H54 (cell line): ENCODE data around the gene KIF16B.

Experiments
- DNase-seq: peaks from one replicate; pipeline ENCODE4 v3.0.0; 2011; ENCODE audit warnings: low spot score, mixed read lengths; ENCODE audit not compliant: insufficient read length
- FAIRE-seq: peaks from 3 replicates; lab custom pipeline; 2011; peaks lifted over from hg19 to GRCh38; lab: Jason Lieb, UNC
- POLR2A ChIP-seq: IDR thresholded peaks from 2 replicates; pipeline ENCODE4 v1.6.1; 2011; ENCODE audit warnings: low read depth, mild to moderate bottlenecking, low read length

KIF16B gene

GRCh38 chr20:16301986-16302385 lies 271.3 kb downstream of the KIF16B start:
- DNase-seq (no peak), FAIRE-seq (no peak)
- TF ChIP-seq POLR2A: no peak

DNA sequence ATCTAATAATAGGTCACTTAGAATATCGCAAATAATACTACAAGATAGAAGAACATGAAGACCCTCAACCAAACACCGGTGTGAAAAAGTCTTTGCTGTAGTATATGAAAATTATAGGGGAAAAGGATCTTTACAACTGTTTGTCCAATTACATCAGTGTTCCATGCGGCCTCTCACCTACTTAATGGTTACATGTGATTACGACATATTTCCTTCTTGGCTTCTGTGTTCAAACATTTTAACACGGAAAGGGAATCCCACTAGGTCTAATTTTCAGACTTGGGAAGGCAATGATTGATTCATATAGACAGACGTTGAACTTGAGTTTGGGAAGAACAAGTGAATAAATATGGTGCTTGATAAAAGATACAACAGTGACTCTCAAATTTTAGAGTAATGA lies 273.4 kb downstream of the KIF16B start:
- no peak for TF ChIP-seq POLR2A
- FAIRE-seq (no peak), DNase-seq (no peak)

DNA sequence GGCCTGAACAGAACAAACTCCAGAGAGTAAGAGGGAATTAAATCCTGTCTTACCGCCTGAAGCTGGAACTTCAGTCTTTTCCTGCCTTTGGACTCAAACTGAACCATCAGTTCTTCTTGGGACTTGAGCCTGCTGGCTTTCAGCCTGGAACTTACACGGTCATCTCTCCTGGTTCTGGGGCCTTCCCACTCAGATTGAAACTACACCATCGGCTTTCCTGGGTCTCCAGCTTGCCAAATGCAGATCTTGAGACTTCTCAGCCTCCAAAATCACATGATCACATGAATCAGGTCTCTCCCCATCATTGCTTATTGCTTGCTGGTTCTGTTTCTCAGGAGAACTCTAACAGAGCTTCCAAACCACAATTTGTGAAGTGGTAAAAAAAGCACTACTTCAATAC lies 276.3 kb downstream of the KIF16B start:
- no peak for TF ChIP-seq POLR2A
- FAIRE-seq (no peak), DNase-seq (no peak)

- no peak for TF ChIP-seq POLR2A
- no peak for DNase-seq
- FAIRE-seq: no peak
Observed at GRCh38 chr20:16295534-16295933, 277.7 kb downstream of the KIF16B start.

DNA sequence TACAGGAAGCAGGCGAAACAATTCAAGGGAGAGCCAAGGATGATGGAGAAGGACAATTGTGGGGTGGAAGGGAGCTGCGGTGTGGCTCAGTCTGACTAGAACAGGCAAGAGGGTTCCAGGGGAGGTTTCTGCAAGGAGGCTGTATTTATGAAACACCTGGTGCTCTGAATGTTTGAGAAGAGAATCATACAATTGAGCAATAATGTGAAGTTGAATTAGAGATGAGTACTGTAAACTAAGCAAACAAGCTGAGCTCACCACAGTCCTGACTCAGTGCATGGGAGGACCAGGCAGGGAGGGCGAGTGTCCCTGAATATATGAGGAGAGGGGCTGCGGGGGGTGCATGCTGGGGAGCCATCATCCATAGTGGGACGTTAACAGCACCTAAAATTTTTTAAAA lies 279.7 kb downstream of the KIF16B start:
- no peak for TF ChIP-seq POLR2A
- no peak for DNase-seq
- no peak for FAIRE-seq

DNA sequence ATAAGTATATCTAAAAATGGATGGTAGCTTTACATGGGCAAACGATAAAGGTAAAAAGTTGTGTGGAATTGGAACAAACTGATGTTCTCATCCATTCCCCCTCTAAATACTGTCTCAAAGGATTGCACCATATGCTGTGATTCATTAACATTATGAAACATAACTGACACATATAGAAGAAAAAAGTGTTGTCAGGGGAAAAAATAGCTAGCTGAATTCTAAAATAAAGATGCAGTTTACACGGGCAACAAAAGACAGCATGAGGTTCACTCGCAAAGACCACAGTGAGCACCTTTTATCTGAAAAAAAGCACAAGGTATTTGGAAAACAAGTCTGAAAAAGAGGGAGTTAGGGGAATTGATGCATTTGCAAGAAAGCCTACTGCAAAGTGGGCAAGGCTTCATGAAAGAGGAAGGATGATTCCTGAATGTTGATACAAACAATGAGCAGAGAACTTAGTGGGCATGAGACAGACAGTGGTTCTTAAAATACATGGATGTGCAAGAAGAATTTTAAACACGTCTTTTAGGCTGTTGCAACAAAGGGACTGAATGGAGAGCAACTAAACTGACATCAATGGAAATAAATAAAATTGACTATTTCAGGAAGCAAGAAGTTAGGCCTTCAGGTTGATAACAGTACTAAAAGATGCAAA lies 280.9 kb downstream of the KIF16B start:
- FAIRE-seq (no peak), DNase-seq (no peak)
- no peak for TF ChIP-seq POLR2A

GRCh38 chr20:16290358-16290757 lies 282.9 kb downstream of the KIF16B start:
- FAIRE-seq: no peak
- TF ChIP-seq POLR2A: no peak
- no peak for DNase-seq

DNA sequence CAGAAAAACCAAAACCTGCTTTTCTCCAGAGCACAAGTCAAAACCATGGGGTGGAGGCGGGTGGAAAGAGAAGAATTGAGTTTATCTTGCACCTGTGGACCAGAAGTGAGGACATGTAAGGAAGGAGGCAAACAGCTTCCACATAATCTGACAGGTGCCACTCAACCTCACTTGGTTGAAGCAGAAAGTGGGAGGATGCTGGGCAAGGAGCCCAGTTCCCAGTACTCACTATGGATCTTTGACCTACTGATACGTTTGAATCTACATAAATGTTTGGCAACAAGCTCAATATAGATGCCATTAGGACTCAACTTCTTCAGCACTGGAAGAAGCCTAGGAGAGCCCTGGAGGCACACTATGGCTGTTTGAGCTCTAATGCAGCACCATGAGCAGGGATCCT lies 285.5 kb downstream of the KIF16B start:
- no peak for TF ChIP-seq POLR2A
- DNase-seq (no peak), FAIRE-seq (no peak)

DNA sequence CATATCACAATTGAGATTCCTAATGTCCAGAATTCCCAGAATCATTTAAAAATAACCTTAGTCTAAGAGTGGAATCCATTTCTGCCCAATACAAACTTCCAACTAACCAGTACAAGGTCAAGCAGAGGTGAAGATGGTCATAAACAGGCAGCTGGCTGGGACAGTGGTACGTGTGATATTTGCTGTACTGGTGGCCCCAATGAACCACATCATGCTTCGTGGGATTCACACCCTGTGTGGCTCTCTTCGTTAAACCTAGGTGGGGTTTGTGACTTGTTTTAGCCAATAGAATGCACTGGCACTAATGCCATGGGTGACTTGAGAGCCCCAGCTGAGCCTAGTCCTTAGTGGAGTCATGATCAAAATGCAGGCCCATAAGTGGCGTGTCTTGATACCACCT lies 286.6 kb downstream of the KIF16B start:
- no peak for TF ChIP-seq POLR2A
- no peak for FAIRE-seq
- no peak for DNase-seq

DNA sequence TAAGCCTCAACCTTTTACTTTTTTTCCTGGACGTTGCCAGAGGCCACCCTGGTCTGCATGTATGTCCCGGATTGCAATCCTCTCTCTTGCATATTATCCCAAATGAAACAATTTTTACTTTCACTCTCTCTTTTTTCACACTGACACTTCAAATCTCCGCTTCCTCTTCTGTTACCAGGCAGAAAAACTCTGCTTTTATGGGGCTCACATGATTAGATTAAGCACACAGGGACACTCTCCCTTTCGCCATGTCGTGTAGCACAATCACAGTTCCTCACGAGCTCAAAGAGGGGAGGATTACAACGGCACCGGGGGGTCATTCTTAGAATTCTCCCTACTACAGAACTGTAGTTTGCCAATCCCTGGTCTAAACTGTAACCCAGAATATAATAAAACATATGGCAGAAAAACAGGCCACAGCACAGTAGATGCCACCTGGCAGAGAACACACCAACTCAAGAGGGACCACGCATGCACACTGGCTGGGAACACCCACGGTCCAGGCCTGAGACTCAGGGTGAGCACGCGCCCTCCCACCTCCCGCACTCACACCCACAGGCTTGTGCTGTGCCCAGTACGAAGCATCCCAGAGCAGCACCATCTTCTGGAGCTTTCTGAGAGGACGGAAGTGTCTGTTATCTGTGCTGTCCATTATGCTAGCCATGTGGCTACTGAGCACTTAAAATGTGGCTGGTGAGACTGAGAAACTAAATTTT lies 288.7 kb downstream of the KIF16B start:
- TF ChIP-seq POLR2A: no peak
- FAIRE-seq (no peak), DNase-seq (no peak)

- DNase-seq: no peak
- no peak for TF ChIP-seq POLR2A
- no peak for FAIRE-seq
Observed at GRCh38 chr20:16283978-16284377, 289.3 kb downstream of the KIF16B start.

GRCh38 chr20:16283307-16283706 lies 289.9 kb downstream of the KIF16B start:
- no peak for TF ChIP-seq POLR2A
- DNase-seq (no peak), FAIRE-seq (no peak)

DNA sequence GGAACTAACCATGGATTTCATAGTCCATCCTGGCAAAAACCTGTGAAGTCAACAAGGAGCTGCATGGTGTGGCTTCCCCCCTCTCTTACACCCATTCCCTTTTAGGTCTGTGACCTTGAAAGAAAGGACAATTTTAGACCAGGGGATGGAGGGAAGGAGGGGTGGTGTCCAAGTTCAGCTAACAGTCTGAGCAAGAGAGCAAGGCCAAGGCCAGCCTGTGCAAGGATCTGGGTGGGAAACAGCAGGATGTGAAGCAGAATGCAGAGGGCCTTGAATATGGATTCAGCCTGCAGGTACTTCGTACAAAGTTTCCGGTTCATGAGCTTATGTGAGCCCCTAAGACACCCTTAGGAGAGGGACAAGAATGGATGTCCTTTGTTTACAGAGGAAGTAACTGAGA lies 293.0 kb downstream of the KIF16B start:
- DNase-seq (no peak), FAIRE-seq (no peak)
- no peak for TF ChIP-seq POLR2A

DNA sequence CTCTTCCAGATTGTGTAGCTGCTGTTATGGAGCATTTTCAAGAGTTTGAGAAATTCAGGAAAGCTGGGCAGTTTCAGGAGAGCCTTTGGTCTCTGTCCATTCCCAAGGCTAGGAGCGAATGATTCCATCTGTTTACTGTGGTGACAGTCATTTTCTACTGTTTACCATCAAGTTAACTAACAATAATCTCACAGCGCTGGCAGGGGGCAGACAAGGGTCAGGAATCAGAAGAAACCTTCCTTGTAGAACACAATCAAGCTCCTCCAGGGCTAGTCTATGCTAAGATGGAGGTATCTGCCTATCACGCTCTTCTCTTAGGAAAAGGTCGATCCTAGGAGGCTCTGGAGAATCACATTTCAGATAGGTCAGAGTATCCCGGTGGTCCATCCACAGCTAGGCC lies 293.9 kb downstream of the KIF16B start:
- DNase-seq: no peak
- TF ChIP-seq POLR2A: no peak
- no peak for FAIRE-seq
